OCI-LY7 (cell line): ENCODE data around the gene ECI2.

Experiments
- CTCF ChIP-seq: fragments of 200-600 bp; sonication (generic); conservative IDR thresholded peaks from 2 replicates; pipeline ENCODE4 v1.5.1; 2014; ENCODE audit warnings: mild to moderate bottlenecking, antibody characterized with exemption, low read length, moderate library complexity, mixed read lengths
- EZH2phosphoT487 ChIP-seq: fragments of 200-600 bp; sonication (generic); IDR thresholded peaks from 2 replicates; pipeline ENCODE4 v1.6.1; 2018; ENCODE audit warnings: low read depth, borderline replicate concordance, mild to moderate bottlenecking, mixed run types, antibody characterized with exemption, low read length, moderate library complexity, mixed read lengths

- no peak for TF ChIP-seq CTCF
- TF ChIP-seq EZH2phosphoT487, result no peak
Measured at GRCh38 chr6:4139272-4139671, 3.9 kb upstream of the ECI2 start.
